GM21529 (cell line): ENCODE measurements around the gene SMTNL2.

Source experiments
- ATAC-seq: cut with Tn5 transposase; IDR thresholded peaks from one replicate; pipeline ENCODE4 v1.9.1; 2021; ENCODE audit not compliant: unreplicated experiment

SMTNL2 gene

DNA sequence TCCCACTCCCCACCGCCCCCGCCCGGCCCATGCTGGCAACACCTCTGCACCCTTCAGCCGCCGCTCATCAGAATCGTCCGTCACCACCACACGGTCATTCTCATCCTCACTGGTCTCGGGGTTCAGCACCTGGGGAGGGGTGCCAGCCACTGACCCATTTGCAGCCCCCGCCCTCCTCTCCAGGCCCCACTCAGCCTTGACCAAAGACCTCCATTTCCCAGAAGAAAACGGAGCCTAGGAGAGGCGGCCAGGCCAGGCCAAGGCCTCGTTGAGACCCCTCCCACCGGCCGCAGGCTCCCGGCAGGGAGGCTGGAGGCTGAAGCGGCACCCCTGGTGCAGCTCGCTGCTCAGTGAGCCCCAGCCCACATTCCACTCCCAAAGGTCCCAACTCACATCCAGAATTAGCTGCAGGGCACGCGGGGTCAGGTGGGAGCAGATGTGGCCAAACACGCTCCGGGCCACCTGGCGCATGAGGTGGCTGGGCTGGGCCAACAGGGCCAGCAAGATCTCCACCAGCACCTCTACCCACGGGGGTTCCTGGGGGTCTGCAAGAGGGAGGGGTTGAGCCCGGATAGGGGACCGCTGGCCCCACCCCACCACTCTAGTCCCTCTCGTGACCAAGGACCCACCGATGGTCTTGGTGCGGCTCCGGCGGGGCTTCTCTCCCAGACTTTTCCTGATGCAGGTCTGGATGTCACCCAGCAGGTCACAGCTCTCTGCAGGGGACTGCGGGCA, 38.9 kb upstream of the SMTNL2 start:
- ATAC-seq = no peak

GRCh38 chr17:4547118-4547906, 37.0 kb upstream of the SMTNL2 start:
- no peak for ATAC-seq

DNA sequence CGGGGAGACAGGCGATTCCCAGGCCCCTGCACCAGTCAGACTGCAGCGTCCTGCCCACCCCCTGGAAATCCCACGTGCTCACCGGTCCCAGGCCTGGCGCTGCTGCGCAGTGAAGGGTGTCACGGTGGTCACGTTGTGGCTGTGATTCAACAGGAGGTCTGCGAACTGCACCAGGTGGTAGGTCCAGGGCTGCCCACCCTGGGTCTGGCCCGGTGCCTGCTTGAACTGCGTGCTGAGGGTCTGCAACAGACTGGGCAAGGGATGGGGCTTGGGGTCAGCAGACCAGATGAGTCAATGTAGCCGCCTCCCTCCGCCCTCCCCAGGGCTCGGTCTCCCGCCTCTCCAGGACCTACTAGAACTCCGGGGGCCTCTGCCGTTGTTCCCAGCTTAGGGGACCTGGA, 36.3 kb upstream of the SMTNL2 start:
- ATAC-seq = no peak

- no peak for ATAC-seq
These were observed 35.4 kb upstream of the SMTNL2 start for GRCh38 chr17:4548721-4549531.

GRCh38 chr17:4549781-4550533, 34.4 kb upstream of the SMTNL2 start:
- no peak for ATAC-seq

GRCh38 chr17:4550534-4551039, 33.7 kb upstream of the SMTNL2 start:
- no peak for ATAC-seq

DNA sequence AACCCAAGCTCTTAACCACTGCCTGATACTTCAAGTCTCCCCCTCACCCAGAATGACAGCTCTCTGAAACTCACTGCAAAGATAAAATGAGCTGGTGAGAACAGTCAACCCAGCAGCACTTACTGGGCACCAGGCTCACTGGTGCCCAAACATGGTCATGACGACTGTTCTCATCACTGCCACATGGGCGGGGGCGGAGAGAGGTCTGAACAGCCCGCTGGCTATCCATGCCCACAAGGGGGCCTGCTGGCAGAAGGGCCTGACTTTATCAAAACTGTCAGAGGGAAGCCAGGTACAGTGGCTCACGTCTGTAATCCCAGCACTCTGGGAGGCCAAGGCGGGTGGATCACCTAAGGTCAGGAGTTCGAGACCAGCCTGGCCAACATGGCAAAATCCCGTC, 33.2 kb upstream of the SMTNL2 start:
- no peak for ATAC-seq

- ATAC-seq = no peak
These were observed 32.4 kb upstream of the SMTNL2 start for GRCh38 chr17:4551796-4552525.

GRCh38 chr17:4553669-4554068, 30.7 kb upstream of the SMTNL2 start:
- no peak for ATAC-seq

DNA sequence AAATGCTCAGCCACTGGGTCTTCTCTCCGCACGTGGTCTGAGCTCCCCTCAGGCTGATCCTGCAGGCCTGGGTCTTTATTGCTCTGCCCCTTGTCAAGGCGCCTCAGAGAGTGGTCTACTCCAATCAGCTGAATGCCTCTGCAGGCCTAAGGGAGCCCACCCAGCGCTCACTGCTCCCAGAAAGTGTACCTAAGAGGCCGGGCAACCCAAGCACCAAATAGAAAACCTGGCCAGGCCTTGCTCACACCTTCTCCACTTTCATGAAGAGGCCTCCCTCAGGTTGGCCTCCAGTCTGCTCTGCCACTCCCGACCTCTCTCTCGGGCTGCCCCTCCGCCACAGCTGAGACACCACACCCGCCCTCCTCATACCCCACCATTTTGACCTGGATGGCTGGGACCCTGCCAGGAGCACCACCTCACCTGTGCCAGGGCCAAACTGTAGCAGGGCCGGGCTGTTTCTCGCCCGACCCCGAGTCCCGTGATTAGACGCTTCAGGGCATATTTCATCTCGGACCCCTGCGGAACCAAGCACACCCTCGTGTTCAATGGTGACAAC, 29.8 kb upstream of the SMTNL2 start:
- no peak for ATAC-seq

DNA sequence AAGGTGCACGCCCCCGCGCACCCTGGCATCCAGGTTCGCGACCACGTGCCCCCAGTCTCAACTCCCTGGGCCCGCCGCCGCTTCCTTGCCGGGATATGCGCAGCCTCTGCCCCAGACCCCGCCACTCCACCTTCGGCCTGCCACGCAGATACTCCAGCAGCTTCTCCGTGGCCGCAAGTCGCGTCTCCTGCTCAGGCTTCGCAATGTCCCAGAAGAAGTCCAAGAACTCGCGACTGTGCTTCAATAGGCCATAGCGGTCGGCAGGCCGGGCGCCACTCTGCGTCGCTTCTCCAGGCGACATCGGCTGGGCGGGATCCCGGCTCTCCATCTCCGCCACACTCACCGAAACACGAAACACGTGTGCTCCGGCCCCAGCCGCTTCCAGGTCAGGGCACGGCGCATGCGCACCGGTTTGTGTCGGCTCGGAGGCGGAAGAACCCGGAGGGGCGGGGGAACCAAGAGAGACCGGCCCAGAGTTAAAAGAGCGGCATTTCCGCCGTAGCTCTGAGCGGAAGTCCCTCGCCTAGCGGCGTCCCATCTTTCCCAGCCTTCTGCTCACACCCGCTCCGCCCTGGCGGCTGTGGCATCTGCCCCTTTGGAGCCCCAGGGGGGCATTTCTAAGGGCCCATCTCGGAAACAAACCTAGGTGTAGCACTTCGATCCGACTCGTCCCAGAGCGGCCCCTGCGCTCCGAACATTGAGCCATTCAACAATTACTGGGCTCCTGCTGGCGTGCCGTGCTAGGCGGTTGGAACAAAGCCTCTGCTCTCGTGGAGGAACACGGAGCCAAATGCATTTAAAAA, 29.1 kb upstream of the SMTNL2 start, which contains the start of gene MYBBP1A:
MYBBP1A (minus strand) TSS at position 388 of the 803 bp plus-strand sequence; CDS start at position 328, 60 bp downstream.
- peak; percentile 79 for ATAC-seq

DNA sequence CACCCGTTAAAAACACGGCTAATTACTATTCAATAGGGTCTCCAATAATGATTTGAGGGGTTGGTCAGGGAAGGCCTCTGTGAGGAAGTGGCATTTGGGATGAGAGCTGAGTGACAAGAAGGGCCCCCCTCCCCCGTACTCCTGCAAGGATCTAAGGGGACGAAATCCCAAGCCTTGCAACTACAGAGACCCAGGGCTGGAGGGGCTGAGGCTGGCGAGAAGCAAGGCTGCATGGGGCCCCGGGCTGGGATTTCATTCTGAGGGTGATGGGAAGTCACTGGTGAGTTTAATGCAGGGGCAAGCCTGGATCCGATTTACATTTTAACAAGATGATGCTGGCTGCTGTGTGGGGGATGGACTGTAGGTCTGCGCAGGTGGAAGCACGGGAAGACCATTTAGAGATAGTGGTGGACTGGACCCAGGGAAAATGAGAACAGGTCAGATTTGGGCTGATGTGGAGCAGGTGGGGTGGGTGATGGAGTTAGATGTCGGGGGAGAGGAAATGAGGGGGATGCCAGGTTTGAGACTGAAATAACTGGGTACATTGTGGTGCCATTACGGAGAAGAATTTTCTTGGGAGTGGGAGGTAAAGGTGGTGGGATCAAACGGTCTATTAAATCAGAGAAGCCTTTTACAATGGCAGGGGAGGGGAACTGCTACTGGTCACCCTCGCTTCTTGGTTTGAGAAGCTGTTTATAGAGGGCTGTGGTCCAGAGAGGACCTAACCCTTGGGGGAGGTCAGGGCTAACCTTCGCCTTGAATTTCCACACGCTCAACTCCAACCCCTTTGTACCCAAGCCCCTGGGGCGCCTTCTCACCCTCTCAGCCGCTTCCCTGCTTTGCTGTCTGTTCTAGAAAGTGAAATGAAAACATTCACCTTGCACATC, 28.2 kb upstream of the SMTNL2 start:
- ATAC-seq = no peak

DNA sequence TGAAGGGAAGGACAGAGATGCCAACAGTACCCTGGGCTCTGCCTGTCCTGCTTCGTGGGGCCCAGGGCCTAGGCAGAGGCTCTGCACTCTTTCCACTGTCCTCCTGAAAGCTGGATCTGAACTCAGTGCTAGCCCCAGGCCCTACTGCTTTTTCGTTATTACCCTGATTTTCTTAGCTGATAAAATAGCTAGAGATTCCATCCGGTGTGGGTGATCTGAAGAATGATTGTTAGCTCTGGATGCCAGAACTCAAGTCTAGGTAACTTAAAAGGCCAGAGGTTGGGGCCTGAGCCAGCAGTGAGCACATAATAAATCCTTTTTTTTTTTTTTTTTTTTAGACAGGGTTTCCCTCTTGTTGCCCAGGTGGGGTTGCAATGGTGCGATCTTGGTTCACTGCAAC, 27.3 kb upstream of the SMTNL2 start:
- no peak for ATAC-seq

DNA sequence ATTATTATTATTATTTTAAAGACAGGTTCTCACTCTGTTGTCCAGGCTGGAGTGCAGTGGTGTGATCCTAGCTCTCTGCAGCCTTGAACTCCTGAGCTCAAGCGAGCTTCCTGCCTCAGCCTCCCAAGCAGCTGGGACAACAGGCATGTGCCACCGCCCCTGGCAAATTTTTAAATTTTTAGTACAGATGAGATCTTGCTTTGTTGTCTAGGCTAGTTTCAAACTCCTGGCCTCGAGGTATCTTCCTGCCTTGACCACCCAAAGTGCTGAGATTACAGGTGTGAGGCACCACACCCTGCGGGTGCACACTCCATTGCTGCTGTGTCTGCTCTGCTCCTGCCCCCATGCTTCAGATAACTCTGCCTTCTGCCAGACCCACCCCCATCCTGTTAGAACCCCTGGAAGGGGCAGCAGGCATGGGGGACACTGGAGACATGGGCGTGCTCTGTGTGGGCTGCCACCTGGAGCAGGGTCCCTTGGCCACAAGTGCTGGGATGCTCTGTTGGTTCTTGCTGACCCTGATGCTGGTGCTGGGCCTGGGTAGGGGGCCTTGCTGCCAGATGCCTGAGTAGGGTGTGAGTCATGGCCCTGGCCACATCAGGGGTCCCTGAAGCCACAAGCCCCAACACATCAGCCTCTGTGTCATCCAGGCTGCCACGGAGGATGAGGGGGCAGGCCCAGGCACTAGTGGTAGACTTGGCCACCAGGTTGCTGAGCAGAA, 26.5 kb upstream of the SMTNL2 start:
- ATAC-seq = no peak

DNA sequence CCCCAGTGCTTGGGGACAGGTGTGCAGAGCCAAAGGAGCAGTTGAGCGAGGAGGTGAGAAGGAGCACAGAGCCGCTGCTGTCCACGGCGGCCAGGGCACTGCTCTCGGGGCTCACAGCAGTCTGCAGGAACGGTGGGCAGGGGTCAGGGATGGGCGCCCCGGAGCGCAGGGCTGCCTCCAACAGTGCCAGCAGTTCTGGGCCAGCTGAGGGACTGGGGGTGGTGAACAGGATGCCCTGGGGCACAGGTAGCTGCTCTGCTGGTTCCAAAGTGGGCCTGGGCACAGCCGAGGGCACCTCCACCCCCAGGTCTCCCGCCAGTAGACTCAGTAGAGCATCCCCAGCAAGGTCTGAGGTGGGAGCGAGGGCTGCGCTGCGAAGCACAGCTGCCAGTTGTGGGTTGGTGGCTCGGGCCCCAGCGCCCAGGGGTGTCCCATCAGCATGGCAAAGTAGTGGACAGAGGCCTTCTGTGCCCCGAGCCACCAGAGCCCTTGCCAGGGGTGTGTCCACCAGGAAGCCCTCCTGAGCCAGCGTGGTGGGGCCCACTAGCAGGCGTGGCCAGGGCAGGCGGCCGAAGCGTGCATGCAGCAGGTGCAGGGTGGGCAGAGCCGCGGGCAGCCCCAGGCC, 25.9 kb upstream of the SMTNL2 start:
- no peak for ATAC-seq

DNA sequence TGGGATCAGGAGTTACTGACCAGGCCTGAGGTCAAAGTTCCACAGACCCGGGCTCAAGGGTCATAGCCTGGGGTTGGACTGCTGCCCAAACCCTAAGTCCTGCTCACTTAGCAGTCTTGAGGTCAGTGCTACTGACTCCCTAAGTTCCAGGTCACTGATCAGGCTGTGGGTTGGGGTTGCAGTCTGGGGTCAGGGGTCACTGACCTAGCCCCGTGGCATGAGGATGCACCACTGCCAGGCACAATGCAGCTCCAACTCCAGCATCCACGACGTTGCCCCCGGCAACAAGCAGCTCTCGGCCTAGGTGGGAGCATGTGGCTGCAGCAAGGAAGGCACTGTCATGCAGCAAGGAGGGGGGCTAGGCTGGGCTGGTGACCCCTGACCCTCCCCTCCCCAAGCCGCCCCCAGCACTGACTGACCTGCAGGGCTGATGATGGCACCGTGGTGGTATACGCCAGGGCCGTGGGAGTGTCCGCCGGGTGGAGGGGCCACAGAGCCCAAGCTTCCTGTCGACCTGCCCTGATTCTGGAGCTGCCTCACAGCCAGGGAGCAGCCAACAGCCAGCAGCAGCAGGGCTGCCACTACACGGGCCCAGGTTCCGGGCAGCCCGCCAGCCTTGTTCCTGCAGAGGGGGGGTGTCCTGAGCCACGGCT, 25.1 kb upstream of the SMTNL2 start:
- ATAC-seq = no peak
